SK-N-SH (cell line): Measurements from ENCODE around the gene BRD9. TPM values are rescaled to one million over a fixed set of nuclear protein-coding genes. Genes with fewer than 3 reads are reported as not detected.

Experiments
- CTCF ChIA-PET: fragments of 300-600, 350-600 bp; formaldehyde crosslinking; extraction: SDS; loops from one replicate; lab custom pipeline; 2021; lab: Yijun Ruan, JAX
- POLR2A ChIA-PET: fragments of 350-600 bp; sonication (Branson Sonifier 250); formaldehyde crosslinking; extraction: SDS; loops from one replicate; lab custom pipeline; 2020; ENCODE audit warnings: antibody characterized with exemption, inconsistent platforms; lab: Yijun Ruan, JAX
- DNase-seq: peaks from one replicate; pipeline ENCODE4 v3.0.0; 2012
- H2AFZ ChIP-seq: fragments of 200-600 bp; sonication (generic); 2 replicates; pipeline ENCODE4 v1.8.1; 2016; ENCODE audit warnings: antibody characterized with exemption, mild to moderate bottlenecking, low read depth
- H3F3A ChIP-seq: fragments of 200-600 bp; sonication (generic); replicated peaks from 2 replicates; pipeline ENCODE3; 2016; ENCODE audit warnings: antibody characterized with exemption, mild to moderate bottlenecking; ENCODE audit not compliant: insufficient read depth
- H3K27ac ChIP-seq, 2 experiments: fragments of 200-500 bp in 1 of 2; fragments of 200-600 bp in 1 of 2; sonication (Bioruptor generic) in 1 of 2; sonication (generic), shearing (Covaris generic) in 1 of 2; 2 replicates each; pipeline versions ENCODE4 v1.5.1 to v1.6.1; 2014 to 2016; ENCODE audit warnings: low read depth in 2 of 2, inconsistent platforms in 1 of 2, low read length in 1 of 2, mild to moderate bottlenecking in 1 of 2, mixed read lengths in 1 of 2
- H3K27me3 ChIP-seq: fragments of 200-600 bp; sonication (generic), shearing (Covaris generic); 2 replicates; pipeline ENCODE4 v1.6.1; 2016; ENCODE audit warnings: mixed run types; ENCODE audit not compliant: insufficient read depth
- H3K36me3 ChIP-seq, 2 experiments: fragments of 200-500 bp in 1 of 2; fragments of 200-600 bp in 1 of 2; sonication (Bioruptor generic) in 1 of 2; sonication (generic) in 1 of 2; replicated peaks in 1 of 2; 2 replicates each; pipeline versions ENCODE3 to v1.5.1; 2014 to 2016; ENCODE audit warnings: low read length in 1 of 2, mild to moderate bottlenecking in 1 of 2; ENCODE audit not compliant: insufficient read depth in 2 of 2, control insufficient read depth in 1 of 2
- H3K4me1 ChIP-seq, 2 experiments: fragments of 200-500 bp in 1 of 2; fragments of 200-600 bp in 1 of 2; sonication (Bioruptor generic) in 1 of 2; sonication (generic), shearing (Covaris generic) in 1 of 2; 2 replicates each; pipeline versions ENCODE4 v1.5.1 to v1.6.1; 2014 to 2016; ENCODE audit warnings: low read depth in 1 of 2, low read length in 1 of 2, mixed run types in 1 of 2; ENCODE audit not compliant: insufficient read depth in 2 of 2, control insufficient read depth in 1 of 2
- H3K4me2 ChIP-seq: fragments of 200-600 bp; sonication (generic), shearing (Covaris generic); 2 replicates; pipeline ENCODE4 v1.6.1; 2017; ENCODE audit warnings: mixed run types
- H3K4me3 ChIP-seq, 2 experiments: fragments of 200-500 bp in 1 of 2; fragments of 200-600 bp in 1 of 2; sonication (Bioruptor generic) in 1 of 2; sonication (generic), shearing (Covaris generic) in 1 of 2; 2 replicates each; pipeline versions ENCODE4 v1.5.1 to v1.8.1; 2014 to 2016; ENCODE audit warnings: low read depth in 2 of 2, inconsistent platforms in 1 of 2, low read length in 1 of 2, mild to moderate bottlenecking in 1 of 2, mixed read lengths in 1 of 2, moderate library complexity in 1 of 2
- H3K79me2 ChIP-seq: fragments of 200-600 bp; sonication (generic); 2 replicates; pipeline ENCODE4 v1.8.1; 2017; ENCODE audit warnings: mild to moderate bottlenecking; ENCODE audit not compliant: insufficient read depth
- H3K9ac ChIP-seq: fragments of 200-600 bp; sonication (generic); 2 replicates; pipeline ENCODE4 v1.6.1; 2017; ENCODE audit warnings: mixed run types
- H3K9me2 ChIP-seq: fragments of 200-600 bp; sonication (generic); 2 replicates; pipeline ENCODE4 v1.6.1; 2017; ENCODE audit warnings: mixed run types
- H3K9me3 ChIP-seq: fragments of 200-600 bp; sonication (generic); 2 replicates; pipeline ENCODE4 v1.6.1; 2017; ENCODE audit warnings: mixed run types, mild to moderate bottlenecking, moderate library complexity
- H4K20me1 ChIP-seq: fragments of 200-600 bp; sonication (generic); 2 replicates; pipeline ENCODE4 v1.6.1; 2017; ENCODE audit warnings: mild to moderate bottlenecking, mixed run types; ENCODE audit not compliant: insufficient read depth
- CHD2 ChIP-seq: fragments of 150-350 bp; IDR thresholded peaks from 2 replicates; pipeline ENCODE4 v1.6.1; 2018; ENCODE audit warnings: low read length; ENCODE audit not compliant: partially characterized antibody
- EP300 ChIP-seq, 2 experiments: IDR thresholded peaks; 2 replicates each; pipeline versions ENCODE4 v1.4.0 to v1.6.1; 2012; ENCODE audit warnings: borderline replicate concordance in 1 of 2, low read depth in 1 of 2, low read length in 1 of 2
- EZH2phosphoT487 ChIP-seq: fragments of 200-600 bp; sonication (generic); IDR thresholded peaks from 2 replicates; pipeline ENCODE4 v1.6.1; 2017; ENCODE audit warnings: low read depth, mixed run types, mild to moderate bottlenecking, antibody characterized with exemption, moderate library complexity, borderline replicate concordance
- FOXM1 ChIP-seq: IDR thresholded peaks from 2 replicates; pipeline ENCODE4 v1.4.0; 2012; ENCODE audit warnings: low read depth, mild to moderate bottlenecking
- JUND ChIP-seq: IDR thresholded peaks from 2 replicates; pipeline ENCODE4 v1.4.0; 2012
- MEF2A ChIP-seq: IDR thresholded peaks from 2 replicates; pipeline ENCODE4 v1.4.0; 2012; ENCODE audit warnings: low read depth, borderline replicate concordance
- MXI1 ChIP-seq: IDR thresholded peaks from 2 replicates; pipeline ENCODE4 v1.6.1; 2012; ENCODE audit warnings: mild to moderate bottlenecking, low read depth, low read length, improper control_type of control experiment
- NFIC ChIP-seq: IDR thresholded peaks from 2 replicates; pipeline ENCODE4 v1.4.0; 2012; ENCODE audit warnings: borderline replicate concordance
- RAD21 ChIP-seq: IDR thresholded peaks from 2 replicates; pipeline ENCODE4 v1.6.1; 2012; ENCODE audit warnings: mild to moderate bottlenecking, low read length
- RCOR1 ChIP-seq: fragments of 150-350 bp; IDR thresholded peaks from 2 replicates; pipeline ENCODE4 v1.6.1; 2017; ENCODE audit warnings: antibody characterized with exemption, low read length
- RFX5 ChIP-seq: IDR thresholded peaks from 2 replicates; pipeline ENCODE4 v1.6.1; 2012; ENCODE audit warnings: mild to moderate bottlenecking, improper control_type of control experiment, low read length
- SMC3 ChIP-seq: IDR thresholded peaks from 2 replicates; pipeline ENCODE4 v1.6.1; 2012; ENCODE audit warnings: low read depth, low read length, improper control_type of control experiment
- TEAD4 ChIP-seq: IDR thresholded peaks from 2 replicates; pipeline ENCODE4 v1.4.0; 2012; ENCODE audit warnings: mild to moderate bottlenecking, borderline replicate concordance; ENCODE audit not compliant: insufficient read depth
- WGBS: methylation state at CpG from one replicate; pipeline ENCODE4 v1.1.6; 2017; ENCODE audit warnings: low lambda C conversion rate; 5-methylcytosine and 5-hydroxymethylcytosine counted together
- polyA plus RNA-seq, 3 experiments: library from polyadenylated mRNA; depleted of rRNA; stranded (reverse); fragments of >200 nt; gene quantifications; 2 replicates each; pipeline ENCODE4 v1.2.3, GENCODE V29; 2012
- TF ChIP-seq, protein P1 (sequence below): fragments of 150-350 bp; IDR thresholded peaks from 2 replicates; pipeline ENCODE4 v1.6.1; 2017; ENCODE audit warnings: antibody characterized with exemption, low read length, low read depth, borderline replicate concordance
- TF ChIP-seq, protein P2 (sequence below): fragments of 200-600 bp; sonication (generic); IDR thresholded peaks from 2 replicates; pipeline ENCODE4 v1.6.1; 2017; ENCODE audit warnings: antibody characterized with exemption, mild to moderate bottlenecking, moderate library complexity
- TF ChIP-seq, protein P3 (sequence below): IDR thresholded peaks from 2 replicates; pipeline ENCODE4 v1.4.0; 2012; ENCODE audit warnings: low read depth, borderline replicate concordance
- TF ChIP-seq, protein P4 (sequence below): IDR thresholded peaks from 2 replicates; pipeline ENCODE4; 2012

The BRD9 gene
- polyA plus RNA-seq, 1 of the 3 experiments (the other 2 are of a cell fraction): 19.5 TPM

DNA sequence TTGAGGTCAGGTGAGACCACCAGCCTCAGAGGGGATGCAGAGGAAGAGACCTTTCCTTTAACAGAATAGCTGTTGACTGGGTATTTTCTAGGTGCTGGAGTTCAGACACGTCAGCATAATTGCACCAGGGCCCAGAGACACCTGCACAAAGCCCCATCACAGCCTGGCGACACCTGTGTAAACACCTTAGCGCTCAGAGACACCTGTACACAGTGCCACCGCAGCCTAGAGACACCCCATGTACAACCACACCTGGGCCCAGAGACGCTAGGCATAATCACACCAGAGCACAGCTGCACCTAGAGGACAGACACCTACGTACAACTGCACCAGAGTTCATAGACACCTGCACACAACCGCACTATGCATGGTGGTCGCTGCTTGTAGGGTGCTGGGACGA lies 1.1 kb upstream of the BRD9 start:
- no peak for DNase-seq
- Histone ChIP-seq H3K27me3 (no peaks in the 10 kb centered on the region), H3K36me3 (peaks cover 22 to 38% of the 10 kb centered on the region in 2 experiments), H4K20me1 (peaks cover 7% of the 10 kb centered on the region; the same call in 1 of the 2 replicates), H3K4me2 (peak overlapping the region; percentile 100), H3K4me1 (peaks cover 12 to 26% of the 10 kb centered on the region in 2 experiments; a peak in 3 of 4 replicates), H3K9ac (peak overlapping the region; percentile 91), H3K27ac (no peak overlapping the region), H3F3A (no peaks in the 10 kb centered on the region), H3K9me3 (no peaks in the 10 kb centered on the region), H2AFZ (no peak overlapping the region), H3K9me2 (no peaks in the 10 kb centered on the region), H3K79me2 (peaks cover 71% of the 10 kb centered on the region), H3K4me3 (peak overlapping the region; percentile 88 to 92)
- WGBS: 79% methylated on average over 8 of the region's 9 CpGs
- POLR2A ChIA-PET: interaction anchor here (0.7 kb wide), 1 partner anchor 9 kb away, joined by 3 read pairs; no protein-coding TSS in a partner anchor
- TF ChIP-seq NFIC: no peak
- TF ChIP-seq, protein P1, sequence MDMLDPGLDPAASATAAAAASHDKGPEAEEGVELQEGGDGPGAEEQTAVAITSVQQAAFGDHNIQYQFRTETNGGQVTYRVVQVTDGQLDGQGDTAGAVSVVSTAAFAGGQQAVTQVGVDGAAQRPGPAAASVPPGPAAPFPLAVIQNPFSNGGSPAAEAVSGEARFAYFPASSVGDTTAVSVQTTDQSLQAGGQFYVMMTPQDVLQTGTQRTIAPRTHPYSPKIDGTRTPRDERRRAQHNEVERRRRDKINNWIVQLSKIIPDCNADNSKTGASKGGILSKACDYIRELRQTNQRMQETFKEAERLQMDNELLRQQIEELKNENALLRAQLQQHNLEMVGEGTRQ: no peak
- TF ChIP-seq RCOR1: no peak
- no peak for TF ChIP-seq EP300 (IDR thresholded peaks at IDR 0.05; ENCODE audit: borderline replicate concordance in 1 of 2, low read depth in 1 of 2, low read length in 1 of 2)
- TF ChIP-seq RAD21: no peak
- no peak for TF ChIP-seq TEAD4
- TF ChIP-seq JUND: no peak
- TF ChIP-seq, protein P2, sequence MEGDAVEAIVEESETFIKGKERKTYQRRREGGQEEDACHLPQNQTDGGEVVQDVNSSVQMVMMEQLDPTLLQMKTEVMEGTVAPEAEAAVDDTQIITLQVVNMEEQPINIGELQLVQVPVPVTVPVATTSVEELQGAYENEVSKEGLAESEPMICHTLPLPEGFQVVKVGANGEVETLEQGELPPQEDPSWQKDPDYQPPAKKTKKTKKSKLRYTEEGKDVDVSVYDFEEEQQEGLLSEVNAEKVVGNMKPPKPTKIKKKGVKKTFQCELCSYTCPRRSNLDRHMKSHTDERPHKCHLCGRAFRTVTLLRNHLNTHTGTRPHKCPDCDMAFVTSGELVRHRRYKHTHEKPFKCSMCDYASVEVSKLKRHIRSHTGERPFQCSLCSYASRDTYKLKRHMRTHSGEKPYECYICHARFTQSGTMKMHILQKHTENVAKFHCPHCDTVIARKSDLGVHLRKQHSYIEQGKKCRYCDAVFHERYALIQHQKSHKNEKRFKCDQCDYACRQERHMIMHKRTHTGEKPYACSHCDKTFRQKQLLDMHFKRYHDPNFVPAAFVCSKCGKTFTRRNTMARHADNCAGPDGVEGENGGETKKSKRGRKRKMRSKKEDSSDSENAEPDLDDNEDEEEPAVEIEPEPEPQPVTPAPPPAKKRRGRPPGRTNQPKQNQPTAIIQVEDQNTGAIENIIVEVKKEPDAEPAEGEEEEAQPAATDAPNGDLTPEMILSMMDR: no peak
- no peak for TF ChIP-seq RFX5
- no peak for TF ChIP-seq SMC3
- no peak for TF ChIP-seq EZH2phosphoT487
- TF ChIP-seq, protein P3, sequence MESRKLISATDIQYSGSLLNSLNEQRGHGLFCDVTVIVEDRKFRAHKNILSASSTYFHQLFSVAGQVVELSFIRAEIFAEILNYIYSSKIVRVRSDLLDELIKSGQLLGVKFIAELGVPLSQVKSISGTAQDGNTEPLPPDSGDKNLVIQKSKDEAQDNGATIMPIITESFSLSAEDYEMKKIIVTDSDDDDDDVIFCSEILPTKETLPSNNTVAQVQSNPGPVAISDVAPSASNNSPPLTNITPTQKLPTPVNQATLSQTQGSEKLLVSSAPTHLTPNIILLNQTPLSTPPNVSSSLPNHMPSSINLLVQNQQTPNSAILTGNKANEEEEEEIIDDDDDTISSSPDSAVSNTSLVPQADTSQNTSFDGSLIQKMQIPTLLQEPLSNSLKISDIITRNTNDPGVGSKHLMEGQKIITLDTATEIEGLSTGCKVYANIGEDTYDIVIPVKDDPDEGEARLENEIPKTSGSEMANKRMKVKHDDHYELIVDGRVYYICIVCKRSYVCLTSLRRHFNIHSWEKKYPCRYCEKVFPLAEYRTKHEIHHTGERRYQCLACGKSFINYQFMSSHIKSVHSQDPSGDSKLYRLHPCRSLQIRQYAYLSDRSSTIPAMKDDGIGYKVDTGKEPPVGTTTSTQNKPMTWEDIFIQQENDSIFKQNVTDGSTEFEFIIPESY: no peak
- no peak for TF ChIP-seq FOXM1
- TF ChIP-seq MEF2A: no peak
- TF ChIP-seq, protein P4, sequence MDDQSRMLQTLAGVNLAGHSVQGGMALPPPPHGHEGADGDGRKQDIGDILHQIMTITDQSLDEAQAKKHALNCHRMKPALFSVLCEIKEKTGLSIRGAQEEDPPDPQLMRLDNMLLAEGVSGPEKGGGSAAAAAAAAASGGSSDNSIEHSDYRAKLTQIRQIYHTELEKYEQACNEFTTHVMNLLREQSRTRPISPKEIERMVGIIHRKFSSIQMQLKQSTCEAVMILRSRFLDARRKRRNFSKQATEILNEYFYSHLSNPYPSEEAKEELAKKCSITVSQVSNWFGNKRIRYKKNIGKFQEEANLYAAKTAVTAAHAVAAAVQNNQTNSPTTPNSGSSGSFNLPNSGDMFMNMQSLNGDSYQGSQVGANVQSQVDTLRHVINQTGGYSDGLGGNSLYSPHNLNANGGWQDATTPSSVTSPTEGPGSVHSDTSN: no peak
- TF ChIP-seq CHD2: no peak
- TF ChIP-seq MXI1: no peak
- CTCF ChIA-PET: interaction anchor here (0.8 to 5.5 kb wide), 7 partner anchors 8 to 447 kb away, joined by 3 to 36 read pairs (median 6); no protein-coding TSS in a partner anchor
